ENCODE measurements around the gene DUSP5.

DUSP5 gene

GRCh38 chr10:110494532-110494931, 3.2 kb upstream of the DUSP5 start:
- Histone ChIP-seq H3K4me1 (ENCODE audit: control insufficient read depth in 1 of 2, insufficient read depth in 1 of 2, low read depth in 1 of 2, low read length in 1 of 2) (peaks cover 13 to 17% of the 10 kb centered on the region in 2 experiments), H3K36me3 (no peaks in the 10 kb centered on the region), H3K27ac (no peak overlapping the region), H3K4me3 (ENCODE audit: low read depth in 1 of 2, low read length in 1 of 2) (no peak overlapping the region), H3K9me3 (no peaks in the 10 kb centered on the region), H3K27me3 (peaks cover 93% of the 10 kb centered on the region)
- no peak for TF ChIP-seq CTCF (IDR thresholded peaks at IDR 0.05)

GRCh38 chr10:110495731-110496552, 1.8 kb upstream of the DUSP5 start:
- no peak overlapping the region for H3K27ac ChIP-seq
- no peaks in the 10 kb centered on the region for H3K9me3 ChIP-seq
- H3K4me3 ChIP-seq (ENCODE audit: low read depth in 1 of 2, low read length in 1 of 2), result no peak overlapping the region
- H3K27me3 ChIP-seq, result peaks cover 94% of the 10 kb centered on the region
- H3K36me3 ChIP-seq, result no peaks in the 10 kb centered on the region
- TF ChIP-seq CTCF (IDR thresholded peaks at IDR 0.05), result no peak
- peaks cover 13 to 17% of the 10 kb centered on the region in 2 experiments for H3K4me1 ChIP-seq (ENCODE audit: control insufficient read depth in 1 of 2, insufficient read depth in 1 of 2, low read depth in 1 of 2, low read length in 1 of 2)

GRCh38 chr10:110496553-110497437, 912 bp upstream of the DUSP5 start:
- Histone ChIP-seq H3K4me1 (ENCODE audit: control insufficient read depth in 1 of 2, insufficient read depth in 1 of 2, low read depth in 1 of 2, low read length in 1 of 2) (peaks cover 13 to 17% of the 10 kb centered on the region in 2 experiments), H3K9me3 (no peaks in the 10 kb centered on the region), H3K36me3 (no peaks in the 10 kb centered on the region), H3K4me3 (ENCODE audit: low read depth in 1 of 2, low read length in 1 of 2) (peak overlapping the region; percentile 63 to 74), H3K27me3 (peaks cover 94% of the 10 kb centered on the region), H3K27ac (peak overlapping the region; percentile 82)
- no peak for TF ChIP-seq CTCF (IDR thresholded peaks at IDR 0.05)

GRCh38 chr10:110498087-110498981, 627 bp downstream of the DUSP5 start:
- peaks cover 94% of the 10 kb centered on the region for H3K27me3 ChIP-seq
- no peak for TF ChIP-seq CTCF (IDR thresholded peaks at IDR 0.05)
- H3K9me3 ChIP-seq, result no peaks in the 10 kb centered on the region
- peak overlapping the region; percentile 63 to 74 for H3K4me3 ChIP-seq (ENCODE audit: low read depth in 1 of 2, low read length in 1 of 2)
- H3K4me1 ChIP-seq (ENCODE audit: control insufficient read depth in 1 of 2, insufficient read depth in 1 of 2, low read depth in 1 of 2, low read length in 1 of 2), result peaks cover 17 to 24% of the 10 kb centered on the region in 2 experiments
- no peaks in the 10 kb centered on the region for H3K36me3 ChIP-seq
- H3K27ac ChIP-seq, result peak overlapping the region; percentile 82

Measured in neutrophil (primary cell).